Heart left ventricle (tissue), 13 donors: Measurements from ENCODE around the gene ABCC12.

Source experiments
- POLR2A ChIP-seq, 2 donors: fragments of 450-650 bp; IDR thresholded peaks; one replicate each; pipeline ENCODE4 v1.6.1; 2017; ENCODE audit warnings: antibody characterized with exemption in 2 of 2, mild to moderate bottlenecking in 2 of 2, moderate library complexity in 2 of 2
- TF ChIP-seq, protein P1 (sequence below), 12 donors: fragments of 200-600 bp; sonication (generic) in 4 of 12; IDR thresholded peaks; one replicate each; pipeline versions ENCODE4 v1.5.0 to v1.8.0; 2018 to 2022; ENCODE audit warnings: antibody characterized with exemption in 12 of 12, mild to moderate bottlenecking in 5 of 12
- donor health status: ischemic (EF 13 %, LVEDD 7.1; RV severe dilation, severe dysfunction).
- donor health status: DM: no; HTN: yes; CAD: no.
- donor health status: DM: no; HTN: no; CAD: no.
- donor health status: ischemic (EF 25% LVEDD 6.9; RV normal size, moderate dysfunction).
- donor health status: ischemic (EF 25% LVEDD 5.7; RV mildly dilated, moderate dysfunction).
- donor health status: ischemic (EF 35%, LVEDD 5.7; RV mildly dilated, moderate dysfunction).
- donor health status: nonischemic (EF 11% LVEDD 7.7; RV severe dilation, severe dysfunction).
- donor health status: DM: yes; HTN: yes; CAD: no.
- donor health status: PGD.
- donor health status: ischemic (EF 29% LVEDD 5.4; RV normal size, mild dysfunction).
- donor health status: nonischemic (EF 23%, LVEDD 6.1; RV moderate dilation, normal function).

- TF ChIP-seq, protein P1, sequence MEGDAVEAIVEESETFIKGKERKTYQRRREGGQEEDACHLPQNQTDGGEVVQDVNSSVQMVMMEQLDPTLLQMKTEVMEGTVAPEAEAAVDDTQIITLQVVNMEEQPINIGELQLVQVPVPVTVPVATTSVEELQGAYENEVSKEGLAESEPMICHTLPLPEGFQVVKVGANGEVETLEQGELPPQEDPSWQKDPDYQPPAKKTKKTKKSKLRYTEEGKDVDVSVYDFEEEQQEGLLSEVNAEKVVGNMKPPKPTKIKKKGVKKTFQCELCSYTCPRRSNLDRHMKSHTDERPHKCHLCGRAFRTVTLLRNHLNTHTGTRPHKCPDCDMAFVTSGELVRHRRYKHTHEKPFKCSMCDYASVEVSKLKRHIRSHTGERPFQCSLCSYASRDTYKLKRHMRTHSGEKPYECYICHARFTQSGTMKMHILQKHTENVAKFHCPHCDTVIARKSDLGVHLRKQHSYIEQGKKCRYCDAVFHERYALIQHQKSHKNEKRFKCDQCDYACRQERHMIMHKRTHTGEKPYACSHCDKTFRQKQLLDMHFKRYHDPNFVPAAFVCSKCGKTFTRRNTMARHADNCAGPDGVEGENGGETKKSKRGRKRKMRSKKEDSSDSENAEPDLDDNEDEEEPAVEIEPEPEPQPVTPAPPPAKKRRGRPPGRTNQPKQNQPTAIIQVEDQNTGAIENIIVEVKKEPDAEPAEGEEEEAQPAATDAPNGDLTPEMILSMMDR (IDR thresholded peaks at IDR 0.05) = peak in 3 of 12 donors; percentile 9 to 16 (median 14)
- no peak for TF ChIP-seq POLR2A (IDR thresholded peaks at IDR 0.05)
Measured at GRCh38 chr16:48136547-48137360, 19.0 kb downstream of the ABCC12 start.
